SK-N-MC (cell line): ENCODE data around the gene ADGRG3.
"Not testable (repeated sequence)": the region's sequence is repeated elsewhere in the genome, so short reads cannot be mapped to it uniquely, and the experiment has no call there.

Source experiments
- DNase-seq: peaks from one replicate; pipeline ENCODE4 v3.0.0-alpha.2; 2011; ENCODE audit warnings: low read depth, low spot score
- H3K27ac ChIP-seq: fragments of 200-600 bp; sonication (generic); 2 replicates; pipeline ENCODE4 v1.5.1; 2016; ENCODE audit warnings: mixed run types
- H3K36me3 ChIP-seq: fragments of 200-600 bp; sonication (generic); 2 replicates; pipeline ENCODE4 v1.6.1; 2017; ENCODE audit warnings: antibody characterized with exemption, low read length, mixed read lengths; ENCODE audit not compliant: insufficient read depth
- H3K4me3 ChIP-seq: fragments of 200-600 bp; sonication (generic); 2 replicates; pipeline ENCODE4 v1.5.1; 2016
- H3K9ac ChIP-seq: fragments of 200-600 bp; sonication (generic); 2 replicates; pipeline ENCODE4 v1.8.0; 2017; ENCODE audit warnings: mixed run types, mixed read lengths; ENCODE audit not compliant: insufficient read length
- H3K9me3 ChIP-seq: fragments of 200-600 bp; sonication (generic); 2 replicates; pipeline ENCODE4 v1.6.1; 2017; ENCODE audit warnings: low read depth, mild to moderate bottlenecking, antibody characterized with exemption, low read length, moderate library complexity, mixed read lengths
- EZH2 ChIP-seq: fragments of 200-600 bp; sonication (generic); IDR thresholded peaks from one replicate; pipeline ENCODE4 v1.6.1; 2017; ENCODE audit warnings: antibody characterized with exemption
- FOXP2 ChIP-seq: optimal IDR thresholded peaks from 2 replicates; pipeline ENCODE3; 2011; ENCODE audit warnings: mild to moderate bottlenecking, moderate library complexity; ENCODE audit not compliant: insufficient read depth; ENCODE audit errors: extremely low read length, control extremely low read depth
- POLR2AphosphoS5 ChIP-seq: IDR thresholded peaks from 2 replicates; pipeline ENCODE4 v1.6.1; 2012; ENCODE audit warnings: mild to moderate bottlenecking, low read depth, low read length, borderline replicate concordance

ADGRG3 gene

DNA sequence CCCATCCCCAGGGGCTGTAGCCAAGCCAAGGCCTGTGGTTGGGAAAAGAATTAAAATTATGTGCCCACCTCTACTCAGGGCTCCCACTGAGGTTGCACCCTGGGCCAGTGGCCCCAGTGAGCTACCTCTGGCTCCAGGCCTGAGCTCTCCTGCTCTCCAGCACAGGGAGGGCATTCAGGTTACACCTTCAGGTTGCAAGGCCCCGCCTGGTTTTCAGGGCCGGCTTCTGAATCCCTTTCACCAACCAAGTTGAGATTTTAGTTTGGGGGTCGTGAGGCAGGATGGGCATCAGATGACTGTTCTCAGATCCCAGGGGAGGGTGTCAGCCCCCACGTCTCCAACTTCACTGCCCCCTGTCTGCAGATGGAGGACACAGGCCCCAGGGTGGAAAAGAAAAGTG is 59.5 kb downstream of the ADGRG3 start:
- Histone ChIP-seq H3K36me3 (no peaks in the 10 kb centered on the region), H3K9me3 (no peaks in the 10 kb centered on the region), H3K4me3 (no peak overlapping the region), H3K27ac (no peak overlapping the region), H3K9ac (no peak overlapping the region)
- DNase-seq: no peak
- TF ChIP-seq FOXP2 (no peak), POLR2AphosphoS5 (no peak), EZH2 (no peak)

DNA sequence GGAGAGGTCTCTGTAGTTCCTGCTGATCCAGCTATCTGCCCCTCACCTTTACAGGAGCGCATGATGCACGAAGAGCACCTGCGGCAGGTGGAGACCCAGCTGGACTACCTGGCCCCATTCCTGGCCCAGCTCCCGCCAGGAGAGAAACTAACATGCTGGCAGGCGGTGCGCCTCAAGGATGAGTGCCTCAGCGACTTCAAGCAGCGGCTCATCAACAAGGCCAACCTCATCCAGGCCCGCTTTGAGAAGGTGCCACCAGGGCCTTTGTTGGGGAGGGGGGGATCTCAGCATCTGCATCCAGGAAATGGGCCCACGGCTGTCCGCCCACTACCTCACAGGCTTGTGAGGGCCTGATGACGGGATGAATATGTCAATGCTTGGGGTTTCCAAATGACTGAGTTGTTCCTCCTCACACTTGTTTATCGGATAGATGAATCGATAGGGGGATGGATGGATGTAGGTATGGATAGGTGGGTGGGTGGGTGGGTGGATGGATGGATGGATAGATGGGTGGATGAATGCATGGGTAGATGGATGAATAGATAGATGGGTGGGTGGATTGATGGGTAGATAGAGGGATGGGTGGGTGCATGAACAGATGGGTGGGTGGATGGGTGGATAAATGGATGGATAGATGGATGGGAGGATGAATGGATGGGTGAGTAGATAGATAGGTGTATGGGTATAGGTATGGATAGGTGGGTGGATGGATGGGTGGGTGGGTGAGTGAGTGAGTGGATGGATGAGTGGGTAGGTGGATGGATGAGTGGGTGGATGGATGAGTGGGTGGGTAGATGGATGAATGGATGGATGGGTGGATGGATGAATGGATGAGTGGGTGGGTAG is 60.5 kb downstream of the ADGRG3 start:
- Histone ChIP-seq H3K9ac (no peak overlapping the region), H3K9me3 (no peaks in the 10 kb centered on the region), H3K4me3 (no peak overlapping the region), H3K36me3 (no peaks in the 10 kb centered on the region), H3K27ac (no peak overlapping the region)
- DNase-seq: no peak
- TF ChIP-seq POLR2AphosphoS5 (no peak), FOXP2 (no peak), EZH2 (no peak)

- no peak for DNase-seq
- H3K36me3 ChIP-seq: no peaks in the 10 kb centered on the region
- TF ChIP-seq POLR2AphosphoS5 (no peak), EZH2 (no peak), FOXP2 (no peak)
- no peak overlapping the region for H3K4me3 ChIP-seq
- H3K9me3 ChIP-seq: no peaks in the 10 kb centered on the region
- no peak overlapping the region for H3K27ac ChIP-seq
- H3K9ac ChIP-seq: no peak overlapping the region
Observed at GRCh38 chr16:57729182-57729484, 61.0 kb downstream of the ADGRG3 start.

- H3K36me3 ChIP-seq, H3K27ac ChIP-seq, DNase-seq, H3K4me3 ChIP-seq, H3K9me3 ChIP-seq, H3K9ac ChIP-seq: not testable (repeated sequence)
Observed at GRCh38 chr16:57729852-57730251, 61.7 kb downstream of the ADGRG3 start.

GRCh38 chr16:57730771-57731730 is 62.9 kb downstream of the ADGRG3 start:
- TF ChIP-seq FOXP2: no peak
- Histone ChIP-seq H3K36me3 (no peaks in the 10 kb centered on the region), H3K4me3 (no peak overlapping the region), H3K9ac (no peak overlapping the region), H3K27ac (no peak overlapping the region), H3K9me3 (no peaks in the 10 kb centered on the region)
- no peak for DNase-seq

GRCh38 chr16:57732037-57732436 is 63.9 kb downstream of the ADGRG3 start:
- H3K27ac ChIP-seq: no peak overlapping the region
- H3K9me3 ChIP-seq: no peaks in the 10 kb centered on the region
- no peaks in the 10 kb centered on the region for H3K36me3 ChIP-seq
- DNase-seq: no peak
- H3K9ac ChIP-seq: no peak overlapping the region
- TF ChIP-seq EZH2 (no peak), FOXP2 (no peak), POLR2AphosphoS5 (no peak)
- H3K4me3 ChIP-seq: no peak overlapping the region

GRCh38 chr16:57732714-57733113 is 64.6 kb downstream of the ADGRG3 start:
- TF ChIP-seq EZH2 (no peak), POLR2AphosphoS5 (no peak), FOXP2 (no peak)
- H3K27ac ChIP-seq: no peak overlapping the region
- H3K9ac ChIP-seq: no peak overlapping the region
- no peaks in the 10 kb centered on the region for H3K9me3 ChIP-seq
- no peaks in the 10 kb centered on the region for H3K36me3 ChIP-seq
- H3K4me3 ChIP-seq: no peak overlapping the region
- DNase-seq: no peak

GRCh38 chr16:57734308-57734924 is 66.3 kb downstream of the ADGRG3 start:
- TF ChIP-seq FOXP2 (no peak), POLR2AphosphoS5 (no peak), EZH2 (no peak)
- DNase-seq: no peak
- Histone ChIP-seq H3K4me3 (peak overlapping the region; percentile 76), H3K27ac (peak overlapping the region; percentile 71; the same call in 1 of the 2 replicates), H3K9ac (peak overlapping the region; percentile 70), H3K36me3 (no peaks in the 10 kb centered on the region), H3K9me3 (no peaks in the 10 kb centered on the region)
